ENCODE measurements around the gene NUTF2.

The NUTF2 gene

GRCh38 chr16:67865318-67865717 lies 18.6 kb downstream of the NUTF2 start:
- no peak for DNase-seq

DNA sequence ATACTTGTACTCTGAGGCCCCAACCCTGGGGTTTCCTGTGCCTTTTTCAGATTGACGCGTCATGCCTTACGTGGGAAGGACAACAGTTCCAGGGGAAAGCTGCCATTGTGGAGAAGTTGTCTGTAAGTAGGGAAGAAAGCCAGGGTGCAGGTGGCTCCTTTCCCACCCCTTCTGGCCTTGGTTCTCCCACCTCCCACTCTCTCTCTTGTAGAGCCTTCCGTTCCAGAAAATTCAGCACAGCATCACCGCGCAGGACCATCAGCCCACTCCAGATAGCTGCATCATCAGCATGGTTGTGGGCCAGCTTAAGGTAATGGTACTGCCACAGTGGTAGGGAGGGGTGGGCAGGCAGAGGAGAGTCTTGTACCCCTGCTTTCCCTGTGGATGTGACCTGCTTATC lies 21.6 kb downstream of the NUTF2 start:
- no peak for DNase-seq

DNA sequence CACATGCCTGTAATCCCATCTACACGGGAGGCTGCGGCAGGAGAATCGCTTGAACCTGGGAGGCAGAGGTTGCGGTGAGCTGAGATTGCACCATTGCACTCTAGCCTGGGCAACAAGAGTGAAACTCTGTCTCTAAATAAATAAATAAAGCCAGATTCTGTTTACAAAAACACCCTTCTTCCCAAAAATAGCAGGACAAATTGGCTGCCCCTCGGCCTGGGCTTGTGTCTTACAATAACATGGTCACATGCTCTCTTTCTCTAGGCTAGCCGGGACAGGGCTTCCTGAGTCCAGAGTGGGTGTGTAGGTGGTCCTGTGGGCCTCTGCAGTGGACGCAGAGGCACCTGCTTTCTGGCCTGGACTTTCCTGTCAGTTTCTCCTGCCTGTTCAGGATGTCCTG lies 22.9 kb downstream of the NUTF2 start:
- no peak for DNase-seq

- no peak for DNase-seq
Observed at GRCh38 chr16:67871256-67871655, 24.5 kb downstream of the NUTF2 start.

DNA sequence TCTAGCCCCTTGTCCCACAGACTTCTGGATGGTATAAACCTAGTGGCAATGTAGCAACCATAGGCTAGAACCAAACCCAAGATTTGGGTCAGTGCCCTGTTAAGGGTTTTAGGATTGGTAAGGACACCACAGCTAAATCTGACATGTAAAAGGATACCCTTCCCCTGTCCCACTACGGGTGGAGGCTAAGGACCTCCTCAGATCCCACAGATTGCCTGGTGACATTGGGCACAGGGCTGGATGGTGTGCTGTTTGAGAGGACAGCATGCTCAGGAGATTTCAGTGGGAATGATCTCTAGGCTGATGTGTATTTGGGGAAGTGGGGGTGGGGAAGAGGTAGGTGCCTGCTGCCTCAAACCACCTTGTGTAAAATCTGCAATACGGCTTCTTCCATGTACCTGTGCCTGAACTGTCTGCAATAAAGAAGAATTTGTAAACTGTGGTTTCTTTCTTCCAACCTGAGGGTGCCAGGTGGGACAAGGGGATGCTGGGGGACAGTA lies 25.4 kb downstream of the NUTF2 start:
- DNase-seq, result no peak

- peak; percentile 92 for DNase-seq
Observed at GRCh38 chr16:67872631-67873434, 26.1 kb downstream of the NUTF2 start, which contains the start of gene EDC4. Gene EDC4, plus strand, starts transcription at chr16:67873052. Its CDS starts 210 bp downstream, at chr16:67873262.

- DNase-seq, result no peak
Observed at GRCh38 chr16:67873435-67874370, 27.0 kb downstream of the NUTF2 start.

DNA sequence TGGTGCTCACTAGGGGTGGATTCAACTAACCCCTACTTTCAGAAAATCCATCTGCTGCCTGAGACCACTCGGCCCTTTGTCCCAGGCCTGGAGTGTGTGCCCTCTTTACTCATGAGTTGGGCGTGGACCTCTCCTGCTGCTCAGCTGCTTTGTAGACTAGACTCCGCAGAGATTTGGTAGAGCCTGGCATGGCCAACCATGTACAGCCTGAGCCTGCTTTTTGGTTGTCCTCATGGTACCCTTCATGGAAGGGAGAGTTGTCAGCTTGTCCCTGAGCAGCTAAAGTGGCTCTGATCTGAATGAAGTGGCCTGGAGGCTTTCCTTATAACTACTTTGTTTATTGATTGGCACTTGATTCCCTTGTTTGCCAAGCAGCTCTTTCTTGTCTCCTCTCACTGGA lies 27.6 kb downstream of the NUTF2 start:
- no peak for DNase-seq

GRCh38 chr16:67877064-67877463 lies 30.3 kb downstream of the NUTF2 start:
- DNase-seq, result no peak

GRCh38 chr16:67878232-67878631 lies 31.5 kb downstream of the NUTF2 start:
- DNase-seq, result no peak

DNA sequence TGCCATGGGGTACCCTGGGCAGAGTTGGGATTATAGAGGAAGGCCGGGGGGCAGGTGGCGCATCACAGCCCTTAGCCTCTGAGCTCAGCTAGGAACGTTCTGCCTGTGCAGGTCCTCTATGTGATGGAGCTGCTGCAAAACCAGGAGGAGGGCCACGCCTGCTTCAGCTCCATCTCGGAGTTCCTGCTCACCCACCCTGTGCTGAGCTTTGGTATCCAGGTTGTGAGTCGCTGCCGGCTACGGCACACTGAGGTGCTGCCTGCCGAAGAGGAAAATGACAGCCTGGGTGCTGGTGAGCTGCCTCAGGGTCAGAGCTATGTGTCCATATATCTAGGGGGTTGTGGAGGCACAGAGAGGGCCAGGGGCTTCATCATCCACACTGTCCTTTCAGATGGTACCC lies 32.1 kb downstream of the NUTF2 start:
- no peak for DNase-seq

DNA sequence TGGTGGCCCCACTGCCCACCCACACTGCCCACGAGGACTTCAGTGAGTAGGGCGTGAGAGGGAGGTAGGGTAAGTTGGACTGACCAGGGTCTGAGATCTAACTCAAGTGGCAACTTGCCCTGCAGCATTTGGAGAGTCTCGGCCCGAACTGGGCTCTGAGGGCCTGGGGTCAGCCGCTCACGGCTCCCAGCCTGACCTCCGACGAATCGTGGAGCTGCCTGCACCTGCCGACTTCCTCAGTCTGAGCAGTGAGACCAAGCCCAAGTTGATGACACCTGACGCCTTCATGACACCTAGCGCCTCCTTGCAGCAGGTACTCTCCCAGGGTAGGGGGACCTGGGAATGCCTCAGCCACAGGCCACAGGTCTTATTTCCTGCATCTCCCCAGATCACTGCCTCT lies 32.7 kb downstream of the NUTF2 start:
- DNase-seq, result no peak

DNA sequence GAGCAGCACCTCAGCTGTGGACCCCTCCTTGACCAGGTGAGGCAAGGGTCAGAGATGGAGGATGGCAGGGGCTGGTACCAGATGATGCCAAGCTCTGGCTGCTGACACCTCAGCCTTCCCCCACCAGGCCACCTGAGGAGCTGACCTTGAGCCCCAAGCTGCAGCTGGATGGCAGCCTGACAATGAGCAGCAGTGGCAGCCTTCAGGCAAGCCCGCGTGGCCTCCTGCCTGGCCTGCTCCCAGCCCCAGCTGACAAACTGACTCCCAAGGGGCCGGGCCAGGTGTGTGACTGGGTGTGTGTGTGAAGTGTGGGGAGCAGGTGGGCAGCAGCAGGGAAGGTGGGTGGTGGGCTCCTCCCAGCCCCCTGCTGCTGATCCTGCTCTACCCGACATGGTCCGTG lies 33.2 kb downstream of the NUTF2 start:
- DNase-seq, result no peak

DNA sequence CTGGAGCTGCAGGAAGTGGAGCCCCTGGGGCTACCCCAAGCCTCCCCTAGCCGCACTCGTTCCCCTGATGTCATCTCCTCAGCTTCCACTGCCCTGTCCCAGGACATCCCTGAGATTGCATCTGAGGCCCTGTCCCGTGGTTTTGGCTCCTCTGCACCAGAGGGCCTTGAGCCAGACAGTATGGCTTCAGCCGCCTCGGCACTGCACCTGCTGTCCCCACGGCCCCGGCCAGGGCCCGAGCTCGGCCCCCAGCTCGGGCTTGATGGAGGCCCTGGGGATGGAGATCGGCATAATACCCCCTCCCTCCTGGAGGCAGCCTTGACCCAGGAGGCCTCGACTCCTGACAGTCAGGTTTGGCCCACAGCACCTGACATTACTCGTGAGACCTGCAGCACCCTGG lies 33.9 kb downstream of the NUTF2 start:
- no peak for DNase-seq

GRCh38 chr16:67881621-67882161 lies 35.0 kb downstream of the NUTF2 start:
- DNase-seq, result no peak

GRCh38 chr16:67882374-67883145 lies 35.8 kb downstream of the NUTF2 start:
- no peak for DNase-seq

DNA sequence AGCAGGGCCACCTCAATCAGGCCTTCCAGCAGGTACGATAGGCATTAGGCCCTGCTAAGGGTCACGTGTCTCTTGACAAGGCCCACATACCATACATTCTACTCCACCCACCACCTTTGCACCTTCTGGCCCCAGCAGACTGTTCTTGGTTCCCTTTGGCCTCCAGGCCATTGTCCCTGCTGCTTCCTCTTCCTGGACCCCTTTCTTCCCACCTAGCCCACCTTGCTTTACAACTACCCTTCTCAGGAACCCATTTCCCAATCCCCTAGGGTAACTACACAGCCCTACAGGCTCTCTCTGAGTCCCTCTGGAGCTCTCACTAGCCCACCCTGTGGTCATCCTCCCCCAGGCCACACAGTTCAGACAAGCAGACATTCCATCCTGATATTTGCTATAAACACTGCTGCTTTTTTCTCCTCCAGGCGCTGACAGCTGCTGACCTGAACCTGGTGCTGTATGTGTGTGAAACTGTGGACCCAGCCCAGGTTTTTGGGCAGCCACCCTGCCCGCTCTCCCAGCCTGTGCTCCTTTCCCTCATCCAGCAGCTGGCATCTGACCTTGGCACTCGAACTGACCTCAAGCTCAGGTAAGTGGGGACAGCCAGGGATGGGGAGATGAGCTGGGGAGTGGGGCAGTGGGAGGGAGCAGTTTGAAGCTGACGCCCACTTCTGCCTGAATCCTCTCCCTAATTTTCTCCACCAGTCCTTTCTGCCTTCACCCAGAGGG lies 36.6 kb downstream of the NUTF2 start:
- no peak for DNase-seq

DNA sequence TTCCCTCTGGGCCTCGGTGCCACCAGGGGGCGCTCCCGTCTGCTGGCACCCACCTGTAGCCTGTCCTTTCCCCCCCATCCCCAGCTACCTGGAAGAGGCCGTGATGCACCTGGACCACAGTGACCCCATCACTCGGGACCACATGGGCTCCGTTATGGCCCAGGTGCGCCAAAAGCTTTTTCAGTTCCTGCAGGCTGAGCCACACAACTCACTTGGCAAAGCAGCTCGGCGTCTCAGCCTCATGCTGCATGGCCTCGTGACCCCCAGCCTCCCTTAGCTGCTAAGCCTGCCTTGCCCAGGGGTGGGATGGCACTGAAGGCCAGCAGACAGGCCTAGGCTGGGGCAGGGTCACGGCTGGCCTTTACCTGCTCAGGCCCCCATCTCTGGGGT lies 37.1 kb downstream of the NUTF2 start:
- peak; percentile 66 for DNase-seq

- no peak for DNase-seq
Observed at GRCh38 chr16:67884684-67885083, 38.0 kb downstream of the NUTF2 start, which contains the start of gene NRN1L. Gene NRN1L, plus strand, starts transcription at chr16:67884885. Its CDS starts 19 bp downstream, at chr16:67884904.

DNA sequence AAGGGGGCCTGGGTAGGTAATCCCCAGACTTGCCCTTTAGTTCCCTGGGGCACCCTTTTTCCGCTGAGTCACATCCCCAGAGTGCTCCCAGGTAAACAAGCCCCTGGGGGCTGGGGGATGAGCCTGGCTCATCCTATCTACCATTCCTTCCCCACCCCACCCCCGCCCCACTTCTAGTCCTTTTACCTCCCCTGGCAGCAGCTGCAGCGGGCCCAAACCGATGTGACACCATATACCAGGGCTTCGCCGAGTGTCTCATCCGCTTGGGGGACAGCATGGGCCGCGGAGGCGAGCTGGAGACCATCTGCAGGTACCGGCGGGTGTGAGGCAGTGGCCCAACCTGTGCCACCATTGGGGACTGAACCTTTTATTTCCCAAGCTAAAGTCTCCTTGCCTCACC lies 38.8 kb downstream of the NUTF2 start:
- DNase-seq, result no peak

GRCh38 chr16:67885976-67886375 lies 39.2 kb downstream of the NUTF2 start:
- no peak for DNase-seq

DNA sequence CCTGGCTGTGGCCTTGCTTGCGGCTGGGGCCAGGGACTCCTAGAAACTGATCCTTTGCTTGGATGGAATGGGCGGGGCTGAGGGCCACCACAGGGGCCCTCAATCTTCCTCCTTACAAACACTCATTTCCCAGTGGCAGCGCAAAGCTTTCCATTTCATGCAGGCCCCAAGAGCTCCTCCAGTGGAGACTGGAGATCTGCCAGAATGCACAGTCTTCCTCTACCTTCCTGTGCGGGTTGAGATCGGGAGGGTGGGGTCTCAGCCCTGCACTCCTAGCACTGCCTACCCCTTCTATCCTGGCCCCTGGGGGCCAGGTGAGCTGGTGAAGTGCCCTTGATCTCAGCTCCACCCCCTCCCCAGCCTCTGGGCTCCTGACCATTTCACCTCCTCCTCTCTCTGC lies 39.7 kb downstream of the NUTF2 start:
- DNase-seq, result no peak

Data from activated CD4-positive, alpha-beta T cell treated with anti-CD3 and anti-CD28 coated beads, Interleukin-10, Interleukin-2, amounts not matched to agents 100 ng/mL and 50 ng/mL, durations not matched to agents 16 hours and 8 hours (primary cell).